Epithelial cell of esophagus (primary cell): Measurements from ENCODE around the gene FNDC10.

Source experiments
- DNase-seq: peaks from one replicate; pipeline ENCODE4 v3.0.0; 2010; ENCODE audit warnings: low read depth
- H3K4me3 ChIP-seq: 2 replicates; pipeline ENCODE4 v1.5.1; 2011; ENCODE audit warnings: mild to moderate bottlenecking, low read length, control low read depth
- CTCF ChIP-seq: IDR thresholded peaks from 2 replicates; pipeline ENCODE4 v1.5.1; 2011; ENCODE audit warnings: low read depth, mild to moderate bottlenecking, low read length, control low read depth, inconsistent platforms; ENCODE audit not compliant: insufficient read depth; ENCODE audit errors: missing control alignments

FNDC10 gene

GRCh38 chr1:1615256-1616044 lies 15.5 kb upstream of the FNDC10 start, which contains the start of gene MIB2:
MIB2 (plus strand) TSS chr1:1615500; CDS start chr1:1623453, 7,953 bp downstream.
- TF ChIP-seq CTCF = no peak
- peak within 1 kb of the TSS; percentile 85 for H3K4me3 ChIP-seq
- peak; percentile 95 for DNase-seq

- DNase-seq = no peak
- H3K4me3 ChIP-seq = peak overlapping the region; percentile 85
- TF ChIP-seq CTCF = no peak
These were observed 15.0 kb upstream of the FNDC10 start for GRCh38 chr1:1614954-1615255.

GRCh38 chr1:1614204-1614953 lies 14.4 kb upstream of the FNDC10 start:
- TF ChIP-seq CTCF = no peak
- peak overlapping the region; percentile 85 for H3K4me3 ChIP-seq
- DNase-seq = peak; percentile 73

GRCh38 chr1:1613509-1614082 lies 13.7 kb upstream of the FNDC10 start:
- H3K4me3 ChIP-seq = peak overlapping the region; percentile 85
- TF ChIP-seq CTCF = no peak
- no peak for DNase-seq

- H3K4me3 ChIP-seq = no peak overlapping the region
- TF ChIP-seq CTCF = no peak
- no peak for DNase-seq
These were observed 12.1 kb upstream of the FNDC10 start for GRCh38 chr1:1612104-1612400.

- TF ChIP-seq CTCF = no peak
- H3K4me3 ChIP-seq = no peak overlapping the region
- DNase-seq = no peak
These were observed 10.9 kb upstream of the FNDC10 start for GRCh38 chr1:1610796-1611195.
